Urothelium cell line (cell line): ENCODE measurements around the gene ACOT13.
"Not testable (repeated sequence)": the region's sequence is repeated elsewhere in the genome, so short reads cannot be mapped to it uniquely, and the experiment has no call there.

Experiments
- DNase-seq: peaks from one replicate; pipeline ENCODE4 v3.0.0; 2011; ENCODE audit warnings: low spot score, mixed read lengths
- FAIRE-seq: peaks from 2 replicates; lab custom pipeline; 2011; peaks lifted over from hg19 to GRCh38; lab: Jason Lieb, UNC

The ACOT13 gene

GRCh38 chr6:24666641-24667377 is at the start of gene ACOT13, which contains the start of gene TDP2:
ACOT13 (plus strand) TSS chr6:24667077; CDS start chr6:24667264, 187 bp downstream.
TDP2 (minus strand) TSS chr6:24666899; CDS start chr6:24666862, 37 bp downstream.
- DNase-seq (peak; percentile 97), FAIRE-seq (no peak)

- DNase-seq (no peak), FAIRE-seq (no peak)
These were observed 47.2 kb upstream of the ACOT13 start for GRCh38 chr6:24619661-24620060.

GRCh38 chr6:24620637-24621036 is 46.2 kb upstream of the ACOT13 start:
- FAIRE-seq (no peak), DNase-seq (no peak)

GRCh38 chr6:24621626-24622289 is 45.1 kb upstream of the ACOT13 start:
- DNase-seq (no peak), FAIRE-seq (no peak)

GRCh38 chr6:24630856-24631505 is 35.9 kb upstream of the ACOT13 start:
- FAIRE-seq (no peak), DNase-seq (no peak)

- FAIRE-seq (no peak), DNase-seq (no peak)
These were observed 35.2 kb upstream of the ACOT13 start for GRCh38 chr6:24631671-24632070.

GRCh38 chr6:24632573-24632972 is 34.3 kb upstream of the ACOT13 start:
- DNase-seq, result no peak
- no peak for FAIRE-seq

- no peak for DNase-seq
- FAIRE-seq, result no peak
These were observed 30.2 kb upstream of the ACOT13 start for GRCh38 chr6:24636681-24637080.

- no peak for FAIRE-seq
- DNase-seq, result no peak
These were observed 26.7 kb upstream of the ACOT13 start for GRCh38 chr6:24640166-24640565.

- DNase-seq, FAIRE-seq: not testable (repeated sequence)
These were observed 26.2 kb upstream of the ACOT13 start for GRCh38 chr6:24640631-24641030.

GRCh38 chr6:24642061-24642460 is 24.8 kb upstream of the ACOT13 start:
- DNase-seq, result no peak
- FAIRE-seq, result no peak

- FAIRE-seq (no peak), DNase-seq (no peak)
These were observed 23.0 kb upstream of the ACOT13 start for GRCh38 chr6:24643920-24644319.

- no peak for DNase-seq
- no peak for FAIRE-seq
These were observed 22.5 kb upstream of the ACOT13 start for GRCh38 chr6:24644377-24644776.

GRCh38 chr6:24646771-24647170 is 20.1 kb upstream of the ACOT13 start:
- DNase-seq, result no peak

GRCh38 chr6:24648276-24648675 is 18.6 kb upstream of the ACOT13 start:
- no peak for DNase-seq
- no peak for FAIRE-seq

More at GRCh38 chr6:24646771-24647170, 20.1 kb upstream of the ACOT13 start:
- no peak for FAIRE-seq

- no peak for FAIRE-seq
- no peak for DNase-seq
These were observed 17.2 kb upstream of the ACOT13 start for GRCh38 chr6:24649691-24650090.

- DNase-seq (no peak), FAIRE-seq (no peak)
These were observed 16.5 kb upstream of the ACOT13 start for GRCh38 chr6:24650365-24650764.

- no peak for DNase-seq
- FAIRE-seq, result no peak
These were observed 11.7 kb upstream of the ACOT13 start for GRCh38 chr6:24655215-24655614.

GRCh38 chr6:24658573-24659560 is 8.0 kb upstream of the ACOT13 start:
- DNase-seq (no peak), FAIRE-seq (no peak)

GRCh38 chr6:24659561-24659960 is 7.3 kb upstream of the ACOT13 start:
- no peak for FAIRE-seq
- no peak for DNase-seq

GRCh38 chr6:24660105-24660504 is 6.8 kb upstream of the ACOT13 start:
- FAIRE-seq, result no peak
- DNase-seq, result no peak
